B cell (primary cell): ENCODE measurements around the gene SLCO3A1.

Experiments
- CTCF ChIP-seq: fragments of 200-600 bp; IDR thresholded peaks from one replicate; pipeline ENCODE4 v1.8.0; 2022; ENCODE audit warnings: antibody characterized with exemption, mild to moderate bottlenecking
- EZH2 ChIP-seq: IDR thresholded peaks from 2 replicates; pipeline ENCODE4 v1.6.1; 2012; ENCODE audit warnings: borderline replicate concordance, low read depth, mild to moderate bottlenecking, moderate library complexity, low read length; ENCODE audit not compliant: insufficient read depth, poor library complexity, severe bottlenecking

GRCh38 chr15:91895051-91895450 is 41.5 kb downstream of the SLCO3A1 start:
- no peak for TF ChIP-seq CTCF
- TF ChIP-seq EZH2, result no peak
